OCI-LY3 (cell line): ENCODE data around the gene CLK4.
"Not testable (repeated sequence)": the region's sequence is repeated elsewhere in the genome, so short reads cannot be mapped to it uniquely, and the experiment has no call there.

Source experiments
- H2AFZ ChIP-seq: fragments of 200-600, 300-600 bp; shearing (Covaris generic); 2 replicates; pipeline ENCODE4 v1.6.0; 2014; ENCODE audit warnings: antibody characterized with exemption, low read depth, low read length
- H3K27ac ChIP-seq: fragments of 200-600, 300-600 bp; sonication (generic); 2 replicates; pipeline ENCODE4 v1.5.1; 2014; ENCODE audit warnings: mild to moderate bottlenecking, low read length, moderate library complexity, mixed read lengths
- H3K27me3 ChIP-seq: fragments of 200-600, 300-600 bp; sonication (generic); 2 replicates; pipeline ENCODE4 v1.6.1; 2014; ENCODE audit warnings: low read depth, low read length, mixed read lengths
- H3K36me3 ChIP-seq: fragments of 200-600, 300-600 bp; sonication (generic); replicated peaks from 2 replicates; pipeline ENCODE3; 2014; ENCODE audit warnings: low read depth, low read length, mixed read lengths
- H3K4me1 ChIP-seq: fragments of 300-600, 200-600 bp; sonication (generic); 2 replicates; pipeline ENCODE4 v1.6.1; 2014; ENCODE audit warnings: low read length, mixed read lengths
- H3K4me2 ChIP-seq: fragments of 200-600, 300-600 bp; sonication (generic); 2 replicates; pipeline ENCODE4 v1.6.1; 2014; ENCODE audit warnings: low read length, mixed read lengths
- H3K4me3 ChIP-seq: fragments of 300-600, 200-600 bp; sonication (generic); 2 replicates; pipeline ENCODE4 v1.5.1; 2014; ENCODE audit warnings: antibody characterized with exemption, mild to moderate bottlenecking, low read length, moderate library complexity
- H3K79me2 ChIP-seq: fragments of 300-600, 200-600 bp; shearing (Covaris generic); 2 replicates; pipeline ENCODE4 v1.6.1; 2014; ENCODE audit warnings: mild to moderate bottlenecking, low read length, mixed read lengths
- H3K9ac ChIP-seq: fragments of 300-600, 200-600 bp; shearing (Covaris generic); 2 replicates; pipeline ENCODE4 v1.6.0; 2014; ENCODE audit warnings: mild to moderate bottlenecking, low read length, moderate library complexity
- H3K9me3 ChIP-seq: fragments of 200-600, 300-600 bp; shearing (Covaris generic); 2 replicates; pipeline ENCODE4 v1.6.1; 2014; ENCODE audit warnings: low read length, mixed read lengths; ENCODE audit not compliant: insufficient read depth
- H4K20me1 ChIP-seq: fragments of 200-600, 300-600 bp; sonication (generic); 2 replicates; pipeline ENCODE4 v1.6.1; 2016; ENCODE audit warnings: low read length, mixed read lengths; ENCODE audit not compliant: insufficient read depth
- EZH2phosphoT487 ChIP-seq: fragments of 200-600 bp; shearing (Covaris generic); IDR thresholded peaks from 2 replicates; pipeline ENCODE4 v1.6.1; 2018; ENCODE audit warnings: antibody characterized with exemption, mixed run types, low read depth
- TF ChIP-seq, protein P1 (sequence below): fragments of 200-600, 300-600 bp; sonication (generic); IDR thresholded peaks from 2 replicates; pipeline ENCODE4 v1.5.1; 2014; ENCODE audit warnings: antibody characterized with exemption, low read length, low read depth

CLK4 gene

DNA sequence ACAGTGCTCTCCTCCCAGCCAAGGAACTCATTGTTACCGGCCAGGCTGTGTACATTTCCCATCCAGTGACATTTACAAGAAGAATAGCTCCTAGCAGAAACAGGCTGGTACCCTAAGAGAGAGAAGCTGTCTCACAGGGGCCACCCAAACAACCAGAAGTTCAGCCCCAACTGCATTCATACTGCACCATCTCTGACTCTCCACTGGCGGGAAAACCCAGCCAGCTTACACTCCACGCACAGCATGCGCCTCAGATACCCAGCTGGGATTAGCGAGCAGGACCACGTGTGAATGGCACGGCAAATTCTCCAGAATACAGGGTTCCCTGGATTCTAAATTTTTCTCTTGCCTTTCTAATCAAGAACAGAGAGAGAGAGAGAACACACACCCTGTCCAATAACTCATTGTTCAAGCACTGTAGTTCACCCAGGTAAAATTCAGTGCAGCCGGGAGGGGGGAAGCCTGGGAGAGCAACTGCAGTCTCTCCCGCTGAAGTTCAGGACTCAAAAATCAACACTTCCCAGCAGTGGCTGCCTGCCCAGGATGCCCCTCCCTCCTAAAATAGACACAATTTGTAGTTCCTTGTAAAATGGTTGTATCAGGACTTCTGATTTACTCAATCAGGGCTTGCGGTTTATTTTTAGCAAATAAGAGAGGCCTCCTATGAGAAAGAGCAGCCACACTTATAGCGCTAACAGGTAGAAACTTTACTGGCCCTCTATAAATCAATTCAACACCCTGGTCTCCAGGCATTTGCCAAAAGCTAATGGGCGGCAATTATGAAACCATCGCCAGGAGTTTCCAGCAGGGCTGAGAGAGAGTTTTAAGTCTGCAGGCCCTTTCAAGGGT lies 38.9 kb downstream of the CLK4 start:
- Histone ChIP-seq H3K4me2 (no peak overlapping the region), H3K4me3 (no peak overlapping the region), H2AFZ (no peak overlapping the region), H3K4me1 (no peaks in the 10 kb centered on the region), H3K27me3 (no peaks in the 10 kb centered on the region), H3K27ac (no peak overlapping the region), H3K9me3 (no peaks in the 10 kb centered on the region), H4K20me1 (no peaks in the 10 kb centered on the region), H3K36me3 (peaks cover 16% of the 10 kb centered on the region), H3K9ac (no peak overlapping the region), H3K79me2 (no peaks in the 10 kb centered on the region)
- TF ChIP-seq EZH2phosphoT487, result no peak

DNA sequence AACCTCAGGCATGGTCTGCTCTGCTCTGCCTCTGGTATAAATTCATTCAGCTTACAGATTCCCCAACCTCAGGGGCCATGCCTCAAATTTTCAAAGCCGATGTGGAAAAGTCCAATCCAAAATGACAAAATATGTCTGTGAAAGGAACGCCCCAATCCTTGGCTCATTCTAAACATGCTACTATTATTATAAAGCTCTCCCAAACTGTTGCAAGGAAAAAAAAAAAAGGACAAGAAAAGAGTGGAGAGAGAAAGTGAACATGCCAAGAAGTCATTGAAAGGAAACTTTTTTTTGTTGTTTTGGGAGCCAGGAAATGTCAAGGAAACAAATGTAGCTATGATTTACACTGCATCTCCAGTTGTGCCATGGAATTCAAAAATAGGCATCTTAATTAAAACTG lies 40.5 kb downstream of the CLK4 start:
- H4K20me1 ChIP-seq, result no peaks in the 10 kb centered on the region
- no peaks in the 10 kb centered on the region for H3K79me2 ChIP-seq
- peaks cover 10% of the 10 kb centered on the region for H3K36me3 ChIP-seq
- H3K4me2 ChIP-seq, result no peak overlapping the region
- no peak for TF ChIP-seq EZH2phosphoT487
- TF ChIP-seq, protein P1, sequence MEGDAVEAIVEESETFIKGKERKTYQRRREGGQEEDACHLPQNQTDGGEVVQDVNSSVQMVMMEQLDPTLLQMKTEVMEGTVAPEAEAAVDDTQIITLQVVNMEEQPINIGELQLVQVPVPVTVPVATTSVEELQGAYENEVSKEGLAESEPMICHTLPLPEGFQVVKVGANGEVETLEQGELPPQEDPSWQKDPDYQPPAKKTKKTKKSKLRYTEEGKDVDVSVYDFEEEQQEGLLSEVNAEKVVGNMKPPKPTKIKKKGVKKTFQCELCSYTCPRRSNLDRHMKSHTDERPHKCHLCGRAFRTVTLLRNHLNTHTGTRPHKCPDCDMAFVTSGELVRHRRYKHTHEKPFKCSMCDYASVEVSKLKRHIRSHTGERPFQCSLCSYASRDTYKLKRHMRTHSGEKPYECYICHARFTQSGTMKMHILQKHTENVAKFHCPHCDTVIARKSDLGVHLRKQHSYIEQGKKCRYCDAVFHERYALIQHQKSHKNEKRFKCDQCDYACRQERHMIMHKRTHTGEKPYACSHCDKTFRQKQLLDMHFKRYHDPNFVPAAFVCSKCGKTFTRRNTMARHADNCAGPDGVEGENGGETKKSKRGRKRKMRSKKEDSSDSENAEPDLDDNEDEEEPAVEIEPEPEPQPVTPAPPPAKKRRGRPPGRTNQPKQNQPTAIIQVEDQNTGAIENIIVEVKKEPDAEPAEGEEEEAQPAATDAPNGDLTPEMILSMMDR, result no peak
- H3K27ac ChIP-seq, result no peak overlapping the region
- H3K9me3 ChIP-seq, result no peaks in the 10 kb centered on the region
- no peak overlapping the region for H3K9ac ChIP-seq
- H3K27me3 ChIP-seq, result no peaks in the 10 kb centered on the region
- H3K4me1 ChIP-seq, result no peaks in the 10 kb centered on the region
- H3K4me3 ChIP-seq, result no peak overlapping the region
- H2AFZ ChIP-seq, result no peak overlapping the region

DNA sequence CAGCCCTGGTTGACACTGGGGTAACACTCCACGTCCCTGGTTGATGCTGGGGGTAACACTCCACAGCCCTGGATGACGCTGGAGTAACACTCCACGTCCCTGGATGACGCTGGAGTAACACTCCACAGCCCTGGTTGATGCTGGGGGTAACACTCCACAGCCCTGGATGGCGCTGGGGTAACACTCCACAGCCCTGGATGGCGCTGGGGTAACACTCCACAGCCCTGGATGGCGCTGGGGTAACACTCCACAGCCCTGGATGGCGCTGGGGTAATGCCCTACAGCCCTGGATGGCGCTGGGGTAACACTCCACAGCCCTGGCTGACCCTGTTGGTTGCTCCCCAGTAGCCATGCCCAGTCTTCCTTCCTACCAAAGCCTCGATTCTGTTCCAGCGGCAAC lies 41.4 kb downstream of the CLK4 start:
- not testable (repeated sequence) for H2AFZ ChIP-seq, H3K4me3 ChIP-seq, H3K36me3 ChIP-seq, H3K27me3 ChIP-seq, H3K4me2 ChIP-seq, H3K9ac ChIP-seq, H3K27ac ChIP-seq, H3K9me3 ChIP-seq, H3K4me1 ChIP-seq, H4K20me1 ChIP-seq, H3K79me2 ChIP-seq

DNA sequence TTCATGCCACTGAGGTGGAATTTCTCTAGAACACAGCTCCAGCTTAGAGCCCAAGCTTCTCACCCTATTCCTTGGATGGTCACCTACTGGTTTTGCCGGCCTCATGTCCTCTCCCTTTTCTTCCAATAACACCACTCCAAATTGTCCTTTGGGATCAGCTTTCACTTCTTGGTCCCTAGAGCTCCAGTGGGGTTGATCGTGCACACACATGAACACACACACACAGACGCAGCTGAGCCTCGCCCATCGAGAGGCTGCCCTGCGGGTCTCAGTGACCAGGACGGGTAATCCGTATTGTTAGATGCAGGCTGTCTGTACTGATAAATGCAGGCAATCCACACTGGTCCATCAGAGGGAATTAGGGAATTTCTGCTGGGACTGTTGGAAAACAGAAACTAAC lies 43.6 kb downstream of the CLK4 start:
- Histone ChIP-seq H3K4me1 (no peaks in the 10 kb centered on the region), H3K9me3 (no peaks in the 10 kb centered on the region), H3K27me3 (no peaks in the 10 kb centered on the region), H3K4me3 (no peak overlapping the region), H2AFZ (no peak overlapping the region), H4K20me1 (no peaks in the 10 kb centered on the region), H3K4me2 (no peak overlapping the region), H3K27ac (no peak overlapping the region), H3K36me3 (no peaks in the 10 kb centered on the region), H3K79me2 (no peaks in the 10 kb centered on the region), H3K9ac (no peak overlapping the region)
- no peak for TF ChIP-seq EZH2phosphoT487
- TF ChIP-seq, protein P1, result no peak

DNA sequence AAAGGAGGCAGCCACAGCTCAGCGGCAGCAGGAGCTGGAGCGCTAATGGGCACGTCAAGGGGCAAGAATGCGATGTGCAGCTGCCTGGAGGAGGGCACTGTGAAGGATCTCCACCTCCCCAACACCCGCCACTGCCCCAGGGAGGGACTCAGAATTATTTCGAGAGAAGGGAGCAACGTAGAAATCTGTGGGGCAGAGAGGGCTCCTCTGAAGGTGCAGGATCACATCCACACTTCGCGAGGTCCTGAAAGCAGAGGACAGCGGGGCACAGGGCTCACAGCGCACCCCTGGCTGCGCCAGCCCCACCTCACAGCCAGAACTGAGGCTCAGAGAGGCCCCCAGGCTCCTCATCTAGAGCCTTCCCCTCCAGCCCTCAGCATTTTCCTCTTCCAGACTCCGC lies 44.6 kb downstream of the CLK4 start:
- Histone ChIP-seq H3K4me3 (no peak overlapping the region), H3K27ac (no peak overlapping the region), H2AFZ (no peak overlapping the region), H3K9ac (no peak overlapping the region), H3K79me2 (no peaks in the 10 kb centered on the region), H3K36me3 (no peaks in the 10 kb centered on the region), H3K9me3 (no peaks in the 10 kb centered on the region), H4K20me1 (no peaks in the 10 kb centered on the region), H3K4me1 (no peaks in the 10 kb centered on the region), H3K27me3 (no peaks in the 10 kb centered on the region), H3K4me2 (no peak overlapping the region)
- no peak for TF ChIP-seq EZH2phosphoT487
- TF ChIP-seq, protein P1, result no peak
